ENCODE results near the gene KIAA0753.

- no peak for TF ChIP-seq CTCF (IDR thresholded peaks at IDR 0.05; ENCODE audit: low read length)
- no peak for TF ChIP-seq EZH2 (optimal IDR thresholded peaks at IDR 0.05; ENCODE audit: low read depth, low read length)
Measured at GRCh38 chr17:6558276-6558675, 82.2 kb downstream of the KIAA0753 start.

Data from MM.1S (cell line).